Mesenchymal stem cell (in vitro differentiated cells and primary cell): ENCODE data around the gene RASSF5.

Experiments used
- small RNA-seq: library from polyadenylated mRNA; stranded (forward); fragments of <200 nt; extraction: miRNeasy Mini kit (QIAGEN cat#:217004); gene quantifications from one replicate; pipeline ENCODE3, GENCODE V24; 2013; ENCODE audit warnings: low read depth

The RASSF5 gene

Small RNA genes within 50 kb of the gene (small RNA-seq; reads per million reads assigned to genes)
- 1.2 reads per million for gene MIR6769B
